ENCODE measurements around the gene LRRC8E.
"Not testable (repeated sequence)": the region's sequence is repeated elsewhere in the genome, so short reads cannot be mapped to it uniquely, and the experiment has no call there.

Gene LRRC8E

DNA sequence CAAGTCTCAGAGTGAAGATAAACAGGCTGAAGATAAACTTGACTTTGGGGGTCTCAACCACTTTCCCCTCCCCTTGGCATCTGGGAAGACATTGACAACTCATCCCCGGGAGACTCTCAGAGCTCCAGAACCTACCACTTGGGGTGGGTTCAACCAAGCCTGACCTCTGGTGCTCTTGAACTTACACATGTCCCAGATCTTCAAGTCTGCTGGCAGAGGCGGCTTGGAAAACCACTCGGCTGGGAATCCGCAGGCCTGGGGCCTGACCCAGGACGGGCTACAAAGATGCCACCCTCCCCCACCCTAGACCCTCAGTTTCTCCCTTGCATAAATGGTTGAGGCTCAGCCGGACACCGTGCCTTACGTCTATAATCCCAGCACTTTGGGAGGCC is 512 bp downstream of the LRRC8E start:
- DNase-seq: no peak

DNA sequence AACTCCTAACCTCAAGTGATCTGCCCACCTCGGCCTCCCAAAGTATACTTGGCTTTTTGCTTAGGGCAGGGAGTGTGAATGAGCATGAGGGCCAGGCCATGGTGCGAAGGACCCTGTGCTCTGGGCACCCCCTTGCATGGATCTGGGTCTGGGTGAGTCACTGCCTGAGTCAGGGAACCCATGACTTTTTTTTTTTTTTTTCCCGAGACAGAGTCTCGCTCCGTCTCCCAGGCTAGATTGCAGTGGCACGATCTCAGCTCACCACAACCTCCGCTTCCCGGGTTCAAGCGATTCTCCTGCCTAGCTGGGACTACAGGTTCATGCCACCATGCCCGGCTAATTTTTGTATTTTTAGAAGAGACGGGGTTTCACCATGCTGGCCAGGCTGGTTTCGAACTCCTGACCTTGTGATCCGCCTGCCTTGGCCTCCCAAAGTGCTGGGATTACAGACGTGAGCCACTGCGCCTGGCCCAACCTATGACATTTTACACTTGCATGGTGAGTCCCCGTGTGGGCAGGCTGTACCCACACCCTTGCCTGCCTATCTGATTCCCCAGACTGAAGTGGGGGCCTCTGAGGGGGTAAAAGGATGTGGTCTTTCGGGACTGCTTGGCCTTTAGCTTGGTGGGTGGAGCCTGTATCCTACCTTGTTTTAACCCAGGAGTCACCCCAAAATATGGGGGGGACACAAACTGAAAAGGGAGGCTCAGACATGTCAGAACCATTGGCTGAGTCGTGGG is 5.2 kb downstream of the LRRC8E start:
- DNase-seq: not testable (repeated sequence)

DNA sequence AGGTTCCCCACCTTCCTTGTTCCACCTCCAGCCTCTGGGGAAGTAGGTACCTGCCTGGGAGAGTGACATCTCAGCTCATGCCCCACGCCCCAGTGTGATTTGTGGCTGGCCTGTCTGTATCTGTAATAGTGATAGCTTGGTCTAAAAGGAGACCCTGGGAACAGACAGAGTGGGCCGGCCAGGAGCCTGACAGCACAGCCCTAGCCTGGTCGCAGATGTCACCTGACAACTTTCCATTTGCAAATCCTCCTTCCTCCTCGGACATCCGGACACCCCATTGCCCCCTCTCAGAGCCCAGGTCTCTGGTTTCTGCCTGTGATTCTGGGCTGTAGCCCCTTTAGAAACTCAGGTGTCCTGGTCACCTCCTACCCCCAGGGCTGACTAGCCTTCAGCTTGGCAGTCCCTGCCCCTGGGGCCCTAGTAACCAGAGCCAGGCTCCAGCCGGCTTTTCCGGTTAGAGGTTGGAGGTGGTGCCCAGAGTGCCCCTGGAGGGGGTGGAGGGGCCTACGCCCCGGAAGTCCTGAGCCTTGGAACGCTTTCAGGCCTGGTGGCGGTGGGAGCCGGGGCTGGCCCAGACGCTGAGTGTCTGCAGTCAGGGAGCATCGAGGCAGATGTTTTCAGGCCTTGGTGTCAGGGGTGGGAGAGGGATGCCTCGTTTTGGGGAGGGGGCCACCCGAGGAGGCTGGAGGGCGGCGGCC is 6.5 kb downstream of the LRRC8E start:
- no peak for DNase-seq

- no peak for DNase-seq
These were observed 7.3 kb downstream of the LRRC8E start for GRCh38 chr19:7895565-7895964.

DNA sequence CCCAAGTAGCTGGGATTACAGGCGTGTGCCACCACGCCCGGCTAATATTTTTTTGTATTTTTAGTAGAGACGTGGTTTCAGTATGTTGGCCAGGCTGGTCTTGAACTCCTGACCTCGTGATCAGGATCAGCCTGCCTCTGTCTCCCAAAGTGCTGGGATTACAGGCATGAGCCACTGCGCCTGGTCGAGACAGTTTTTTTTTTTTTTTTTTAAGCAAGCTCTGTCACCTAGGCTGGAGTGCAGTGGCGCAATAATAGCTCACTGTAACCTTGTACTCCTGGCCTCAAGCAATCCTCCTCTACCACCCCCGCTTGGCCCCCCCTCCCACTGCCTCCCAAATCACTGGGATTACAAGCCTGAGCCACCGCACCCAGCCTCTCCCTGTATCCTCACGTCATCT is 9.0 kb downstream of the LRRC8E start:
- no peak for DNase-seq

GRCh38 chr19:7898967-7899366 is 10.7 kb downstream of the LRRC8E start:
- no peak for DNase-seq

DNA sequence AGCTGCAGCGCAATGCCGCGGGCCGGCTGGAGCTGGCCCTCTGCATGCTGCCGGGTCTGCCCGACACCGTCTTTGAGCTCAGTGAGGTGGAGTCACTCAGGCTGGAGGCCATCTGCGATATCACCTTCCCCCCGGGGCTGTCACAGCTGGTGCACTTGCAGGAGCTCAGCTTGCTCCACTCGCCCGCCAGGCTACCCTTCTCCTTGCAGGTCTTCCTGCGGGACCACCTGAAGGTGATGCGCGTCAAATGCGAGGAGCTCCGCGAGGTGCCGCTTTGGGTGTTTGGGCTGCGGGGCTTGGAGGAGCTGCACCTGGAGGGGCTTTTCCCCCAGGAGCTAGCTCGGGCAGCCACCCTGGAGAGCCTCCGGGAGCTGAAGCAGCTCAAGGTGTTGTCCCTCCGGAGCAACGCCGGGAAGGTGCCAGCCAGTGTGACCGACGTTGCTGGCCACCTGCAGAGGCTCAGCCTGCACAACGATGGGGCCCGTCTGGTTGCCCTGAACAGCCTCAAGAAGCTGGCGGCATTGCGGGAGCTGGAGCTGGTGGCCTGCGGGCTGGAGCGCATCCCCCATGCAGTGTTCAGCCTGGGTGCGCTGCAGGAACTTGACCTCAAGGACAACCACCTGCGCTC is 11.6 kb downstream of the LRRC8E start:
- DNase-seq: no peak

GRCh38 chr19:7900401-7900870 is 12.1 kb downstream of the LRRC8E start:
- no peak for DNase-seq

DNA sequence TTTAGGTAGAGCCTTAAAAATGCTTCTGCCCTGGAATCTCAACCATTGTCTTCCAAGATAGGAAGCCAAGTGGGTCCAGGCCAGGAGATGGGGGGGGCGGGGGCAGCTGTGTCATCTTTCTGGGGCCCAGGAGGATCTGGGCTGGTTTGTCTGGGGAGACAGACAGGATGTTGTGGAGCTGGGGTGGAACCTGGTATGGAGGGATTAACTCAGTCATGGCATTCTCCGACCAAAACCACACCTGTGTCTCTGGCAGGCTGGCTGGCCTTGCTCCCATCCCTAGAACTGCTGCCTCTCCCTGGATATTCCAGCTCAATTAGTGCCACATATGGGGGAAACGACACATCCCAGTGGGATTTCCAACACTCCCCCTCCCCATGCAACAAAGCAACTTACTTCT is 12.6 kb downstream of the LRRC8E start:
- DNase-seq: no peak

DNA sequence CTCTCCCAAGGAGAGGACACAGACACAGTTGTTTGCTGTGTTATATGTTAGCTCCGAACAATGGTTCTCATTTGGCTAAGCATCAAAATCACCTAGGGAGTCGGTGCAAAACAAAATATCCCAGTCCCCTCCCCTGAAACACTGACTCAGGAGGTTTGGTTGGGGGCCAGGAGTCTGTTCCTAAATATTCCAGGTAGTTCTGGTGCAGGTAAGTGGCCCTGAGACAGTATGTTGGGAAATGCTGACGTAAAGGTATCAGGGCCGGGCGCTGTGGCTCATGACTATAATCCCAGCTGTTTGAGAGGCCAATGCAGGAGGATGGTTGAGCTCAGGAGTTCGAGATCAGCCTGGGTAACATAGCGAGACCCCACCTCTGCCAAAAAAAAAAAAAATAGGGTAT is 13.0 kb downstream of the LRRC8E start:
- DNase-seq: peak; percentile 13

DNA sequence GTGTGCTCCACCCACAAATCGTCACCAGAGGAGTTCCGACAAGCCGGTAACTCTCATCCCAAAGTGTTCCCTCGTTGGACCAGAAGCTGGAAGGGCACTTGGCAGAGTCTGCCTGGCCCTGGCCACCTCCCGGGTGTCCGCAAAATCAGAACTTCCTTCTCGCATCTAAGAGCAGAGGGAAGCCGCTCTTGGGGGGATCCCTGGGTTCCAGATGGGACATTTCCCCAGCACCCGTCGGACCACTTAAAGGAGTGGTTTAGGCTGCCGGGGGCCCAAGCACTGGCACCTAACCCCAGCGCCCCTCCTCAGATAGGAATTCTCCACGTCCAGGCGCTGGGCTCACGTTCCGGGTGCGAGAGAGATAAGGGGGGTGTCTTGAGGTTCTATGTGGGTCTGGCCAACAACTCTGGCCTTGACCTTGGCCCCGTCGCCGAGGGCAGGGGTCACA is 14.5 kb downstream of the LRRC8E start:
- peak; percentile 27 for DNase-seq

DNA sequence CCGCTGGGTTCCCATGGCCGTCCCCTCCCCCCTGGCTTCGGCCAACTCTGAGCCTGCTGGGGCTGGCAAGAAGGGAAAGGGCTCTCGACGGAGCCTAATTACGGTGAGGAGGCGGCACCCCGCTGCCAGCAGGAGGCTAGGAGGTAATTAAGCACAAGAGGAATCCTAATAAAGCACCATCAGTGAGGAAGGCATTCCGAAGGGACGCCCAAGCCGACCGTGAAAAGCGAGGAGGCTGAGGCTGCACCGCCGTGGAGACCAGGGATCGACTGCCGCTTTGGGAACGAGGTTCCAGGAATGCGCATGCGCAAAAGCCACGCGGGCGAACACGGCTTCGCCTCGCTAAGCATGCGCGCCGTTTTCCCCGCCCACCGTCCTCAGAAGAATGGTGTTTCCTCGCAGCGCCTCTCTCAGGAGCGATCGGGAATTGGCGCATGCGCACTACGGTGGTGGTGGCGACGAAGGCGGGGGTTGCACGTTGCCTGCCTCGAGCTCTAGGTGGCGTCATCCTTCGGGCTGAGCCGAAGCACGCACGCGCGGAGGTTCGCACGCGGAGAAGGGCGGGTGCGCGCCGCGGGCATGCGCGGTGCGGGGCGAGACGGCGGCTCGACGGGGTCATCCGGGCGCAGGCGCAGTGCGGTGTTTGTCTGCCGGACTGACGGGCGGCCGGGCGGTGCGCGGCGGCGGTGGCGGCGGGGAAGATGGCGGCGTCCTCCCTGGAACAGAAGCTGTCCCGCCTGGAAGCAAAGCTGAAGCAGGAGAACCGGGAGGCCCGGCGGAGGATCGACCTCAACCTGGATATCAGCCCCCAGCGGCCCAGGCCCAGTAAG is 15.1 kb downstream of the LRRC8E start, which contains the start of gene MAP2K7:
Gene MAP2K7, plus strand, starts transcription at position 634 of the 830 bp plus-strand sequence. Its CDS starts 68 bp downstream, at position 702.
- peak; percentile 100 for DNase-seq

- DNase-seq: peak; percentile 61
These were observed 16.0 kb downstream of the LRRC8E start for GRCh38 chr19:7904074-7905020.

DNA sequence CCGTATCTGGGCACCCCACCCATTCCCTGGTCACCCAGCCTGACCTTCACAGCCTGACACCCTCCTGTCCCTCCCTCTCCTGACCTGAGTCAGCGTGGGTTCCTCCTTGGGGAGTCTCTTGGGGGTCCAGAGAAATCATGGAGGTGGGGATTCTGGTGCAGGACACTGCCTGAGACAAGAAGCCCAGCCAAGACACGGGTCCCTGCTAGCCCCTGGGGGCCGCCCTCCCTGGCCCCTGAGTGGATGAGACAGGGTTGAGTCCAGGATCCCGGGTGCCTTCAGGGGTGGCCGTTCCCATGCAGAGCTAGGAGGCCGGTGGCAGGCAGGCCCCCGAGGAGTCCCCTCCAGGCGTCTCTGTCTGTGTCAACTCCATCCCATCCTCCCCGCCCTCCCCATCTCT is 17.0 kb downstream of the LRRC8E start:
- no peak for DNase-seq

- no peak for DNase-seq
These were observed 17.5 kb downstream of the LRRC8E start for GRCh38 chr19:7905859-7906258.

GRCh38 chr19:7907122-7907521 is 18.8 kb downstream of the LRRC8E start:
- no peak for DNase-seq

DNA sequence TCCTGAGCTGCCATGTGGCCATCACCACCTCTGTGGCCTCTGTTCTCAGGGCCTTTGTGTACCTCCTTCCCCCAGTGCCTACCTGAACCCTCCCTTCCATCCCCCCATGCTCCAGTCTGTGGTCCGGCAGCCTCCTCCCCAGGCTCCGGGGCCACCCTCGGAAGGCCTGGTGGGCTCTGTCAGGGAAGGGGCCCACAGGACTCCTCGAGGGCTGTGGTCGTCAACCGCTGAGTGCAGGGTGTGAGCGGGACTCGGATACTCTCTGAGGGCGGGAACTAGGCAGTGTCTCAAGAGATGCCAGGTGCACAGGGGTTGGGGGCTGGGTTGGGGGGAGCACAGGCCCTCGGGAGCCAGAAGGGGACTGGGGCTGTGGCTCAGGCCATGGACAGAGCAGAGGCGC is 19.2 kb downstream of the LRRC8E start:
- no peak for DNase-seq

- no peak for DNase-seq
These were observed 19.9 kb downstream of the LRRC8E start for GRCh38 chr19:7908078-7908699.

GRCh38 chr19:7908742-7909461 is 20.6 kb downstream of the LRRC8E start:
- DNase-seq: no peak

- no peak for DNase-seq
These were observed 21.3 kb downstream of the LRRC8E start for GRCh38 chr19:7909471-7910067.
